ENCODE data around the gene FAM222A.

GRCh38 chr12:109778684-109779083, 65.1 kb downstream of the FAM222A start:
- no peak for TF ChIP-seq CTCF (IDR thresholded peaks at IDR 0.05; ENCODE audit: insufficient read depth, low read length, poor library complexity, severe bottlenecking)
- no peak for TF ChIP-seq EZH2phosphoT487 (conservative IDR thresholded peaks at IDR 0.05; ENCODE audit: low read length)

Data from SU-DHL-6 (cell line).